Common myeloid progenitor, CD34-positive (primary cell): ENCODE measurements around the gene FER.

ENCODE experiments used
- CTCF ChIA-PET: fragments of 350-600 bp; sonication (Branson Sonifier 250); formaldehyde crosslinking; loops from one replicate; lab custom pipeline; 2021; ENCODE audit warnings: antibody characterized with exemption; lab: Charles Lee
- POLR2A ChIA-PET: fragments of 350-600 bp; sonication (Branson Sonifier 250); formaldehyde crosslinking; loops from one replicate; lab custom pipeline; 2021; ENCODE audit warnings: antibody characterized with exemption; lab: Charles Lee
- DNase-seq, 3 donors: peaks; one replicate each; pipeline versions ENCODE4 v3.0.0 to v3.0.0-alpha.2; 2013
- H3K27ac ChIP-seq, 2 experiments: 1 replicate in 1 of 2; 2 replicates in 1 of 2; pipeline ENCODE4 v1.7.0; 2013; ENCODE audit warnings: inconsistent platforms in 2 of 2, low read length in 2 of 2, mild to moderate bottlenecking in 2 of 2, low read depth in 1 of 2, moderate library complexity in 1 of 2; ENCODE audit not compliant: severe bottlenecking in 2 of 2, insufficient read depth in 1 of 2, poor library complexity in 1 of 2
- H3K27me3 ChIP-seq, 5 experiments: replicated peaks in 2 of 5; 1 replicate in 3 of 5; 2 replicates in 2 of 5; pipeline versions ENCODE4 v1.6.1 to v1.7.0; 2013; ENCODE audit warnings: low read length in 4 of 5, mild to moderate bottlenecking in 2 of 5, moderate library complexity in 2 of 5, inconsistent platforms in 1 of 5; ENCODE audit not compliant: insufficient read depth in 5 of 5, control insufficient read depth in 4 of 5
- H3K36me3 ChIP-seq, 4 experiments: 1 replicate in 2 of 4; 2 replicates in 2 of 4; pipeline versions ENCODE4 v1.6.1 to v1.7.0; 2013; ENCODE audit warnings: low read length in 3 of 4, control low read depth in 1 of 4, mild to moderate bottlenecking in 1 of 4; ENCODE audit not compliant: control insufficient read depth in 4 of 4, insufficient read depth in 4 of 4
- H3K4me1 ChIP-seq, 4 experiments: 1 replicate in 3 of 4; 2 replicates in 1 of 4; pipeline versions ENCODE4 v1.6.1 to v1.7.1; 2013; ENCODE audit warnings: low read length in 3 of 4, mild to moderate bottlenecking in 3 of 4, control low read depth in 1 of 4, inconsistent platforms in 1 of 4, moderate library complexity in 1 of 4; ENCODE audit not compliant: control insufficient read depth in 4 of 4, insufficient read depth in 4 of 4; ENCODE audit errors: control extremely low read depth in 1 of 4
- H3K4me3 ChIP-seq, 7 experiments: 1 replicate in 4 of 7; 2 replicates in 3 of 7; pipeline versions ENCODE4 v1.5.1 to v1.7.0; 2013; ENCODE audit warnings: mild to moderate bottlenecking in 7 of 7, low read length in 6 of 7, moderate library complexity in 6 of 7, inconsistent platforms in 2 of 7, low read depth in 2 of 7, control low read depth in 1 of 7; ENCODE audit not compliant: insufficient read depth in 4 of 7, control insufficient read depth in 1 of 7; ENCODE audit errors: extremely low read depth in 1 of 7
- H3K9me3 ChIP-seq, 5 experiments: 1 replicate in 4 of 5; 2 replicates in 1 of 5; pipeline versions ENCODE4 v1.6.1 to v1.7.1; 2013; ENCODE audit warnings: low read length in 4 of 5, mild to moderate bottlenecking in 2 of 5, inconsistent platforms in 1 of 5, low read depth in 1 of 5, moderate library complexity in 1 of 5; ENCODE audit not compliant: control insufficient read depth in 4 of 5, insufficient read depth in 2 of 5; ENCODE audit errors: control extremely low read depth in 1 of 5
- WGBS: methylation state at CpG from one replicate; pipeline ENCODE4 v1.1.5; 2013; ENCODE audit not compliant: insufficient coverage; 5-methylcytosine and 5-hydroxymethylcytosine counted together

The FER gene

DNA sequence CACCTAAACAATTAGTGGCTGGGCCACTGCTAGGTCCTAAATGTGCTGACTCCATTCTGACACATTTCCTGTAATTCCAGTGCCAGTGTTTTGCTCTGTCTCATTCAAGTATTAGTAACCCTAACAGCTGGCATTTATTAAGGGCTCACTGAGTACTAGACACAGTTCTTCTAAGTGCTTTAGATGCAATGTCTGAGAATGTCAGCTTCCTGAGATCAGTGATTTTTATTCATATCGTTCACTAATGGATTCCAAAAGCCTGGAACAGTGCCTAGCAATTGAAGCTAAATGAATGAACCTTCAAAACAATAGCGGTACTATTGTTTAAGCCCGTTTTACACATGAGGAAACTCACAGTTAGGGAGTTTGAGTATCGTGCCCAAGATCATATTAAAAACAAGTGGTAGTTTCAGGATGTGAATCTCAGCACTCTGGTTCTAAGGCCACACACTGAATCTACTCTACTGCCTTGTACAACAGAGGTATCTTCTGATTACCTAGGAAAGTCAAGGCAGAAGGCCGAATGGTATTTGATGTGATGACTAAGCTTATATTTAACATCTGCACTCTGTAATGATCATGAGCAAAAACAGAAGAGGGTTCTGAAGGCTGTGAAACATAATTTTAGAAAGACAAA lies 358.1 kb downstream of the FER start:
- no peaks in the 10 kb centered on the region for H3K36me3 ChIP-seq
- H3K27me3 ChIP-seq: no peaks in the 10 kb centered on the region
- H3K4me1 ChIP-seq: no peaks in the 10 kb centered on the region
- 97% methylated on average over 4 of the region's 5 CpGs for WGBS
- no peak for DNase-seq
- H3K9me3 ChIP-seq: peaks cover 0 to 1% (median 0%) of the 10 kb centered on the region in 5 experiments
- POLR2A ChIA-PET: interaction anchor here (0.6 kb wide), 1 partner anchor 687 kb away, joined by 3 read pairs; no protein-coding TSS in a partner anchor
- H3K27ac ChIP-seq: no peak overlapping the region
- no peak overlapping the region for H3K4me3 ChIP-seq
- CTCF ChIA-PET: no interaction called here

DNA sequence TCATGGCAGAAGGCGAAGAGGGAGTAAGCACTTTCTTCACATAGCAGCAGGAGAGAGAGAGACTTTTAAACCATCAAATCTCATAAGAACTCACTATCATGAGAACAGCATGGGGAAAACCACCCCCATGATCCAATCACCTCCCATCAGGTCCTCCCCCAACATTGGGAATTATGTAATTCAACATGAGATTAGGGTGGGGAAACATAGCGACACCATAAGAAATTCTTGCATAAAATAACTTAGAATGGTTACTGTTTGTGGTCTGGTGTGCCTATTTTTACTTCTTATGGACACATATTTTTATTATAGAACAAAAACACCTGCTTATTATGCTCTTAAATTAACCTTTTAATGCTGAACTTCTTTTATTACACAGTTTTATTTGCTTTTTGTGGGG lies 364.0 kb downstream of the FER start:
- no peak for DNase-seq
- H3K27me3 ChIP-seq: no peaks in the 10 kb centered on the region
- H3K4me1 ChIP-seq: no peaks in the 10 kb centered on the region
- WGBS: no CpG with 5 or more reads among the region's 2 CpGs
- H3K27ac ChIP-seq: no peak overlapping the region
- H3K9me3 ChIP-seq: peaks cover 0 to 1% (median 0%) of the 10 kb centered on the region in 5 experiments
- POLR2A ChIA-PET: no interaction called here
- CTCF ChIA-PET: no interaction called here
- H3K36me3 ChIP-seq: no peaks in the 10 kb centered on the region
- H3K4me3 ChIP-seq: no peak overlapping the region

DNA sequence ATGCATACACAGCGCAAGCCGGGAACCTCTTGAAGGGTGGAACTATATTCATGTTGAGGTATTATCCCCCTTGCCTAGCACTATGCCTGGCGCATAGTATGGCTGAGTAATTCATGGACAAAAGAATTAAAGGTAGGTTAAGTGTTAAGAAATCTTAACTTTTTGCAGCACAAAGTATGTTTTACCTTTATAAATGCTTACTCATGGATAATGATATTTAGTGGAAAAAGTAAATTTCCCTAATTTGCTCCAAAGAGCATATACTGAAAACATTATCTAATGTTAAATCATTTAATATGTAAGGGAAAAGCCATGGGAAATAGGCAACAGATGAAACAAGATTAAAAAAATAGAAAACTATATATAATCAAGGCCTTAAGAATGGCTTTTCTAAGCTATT lies 365.9 kb downstream of the FER start:
- 100% methylated on average over 2 of the region's 3 CpGs for WGBS
- Histone ChIP-seq H3K27me3 (no peaks in the 10 kb centered on the region), H3K4me3 (no peak overlapping the region), H3K9me3 (no peaks in the 10 kb centered on the region), H3K27ac (no peak overlapping the region), H3K36me3 (no peaks in the 10 kb centered on the region), H3K4me1 (no peaks in the 10 kb centered on the region)
- ChIA-PET POLR2A (no interaction called here), CTCF (no interaction called here)
- no peak for DNase-seq

DNA sequence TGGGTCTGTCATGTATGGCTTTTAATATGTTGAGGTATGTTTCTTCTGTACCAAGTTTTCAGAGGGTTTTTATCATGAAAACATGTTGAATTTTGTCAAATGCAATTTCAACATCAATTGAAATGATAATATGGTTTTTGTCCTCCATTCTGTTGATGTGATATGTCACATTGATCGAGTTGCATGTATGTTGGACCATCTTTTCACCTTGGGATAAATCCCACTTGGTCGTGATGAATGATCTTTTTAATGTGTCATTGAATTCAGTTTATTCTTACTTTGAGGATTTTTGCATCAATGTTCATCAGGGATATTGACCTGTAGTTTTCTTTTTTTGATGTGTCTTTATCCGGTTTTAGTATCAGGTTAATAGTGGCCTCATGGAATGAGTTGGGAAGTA lies 373.5 kb downstream of the FER start:
- Histone ChIP-seq H3K4me3 (no peak overlapping the region), H3K9me3 (peaks cover 0 to 8% (median 0%) of the 10 kb centered on the region in 5 experiments), H3K36me3 (no peaks in the 10 kb centered on the region), H3K27me3 (no peaks in the 10 kb centered on the region), H3K4me1 (no peaks in the 10 kb centered on the region), H3K27ac (no peak overlapping the region)
- DNase-seq: no peak
- 100% methylated on average over 1 of the region's 3 CpGs for WGBS
- CTCF ChIA-PET: no interaction called here
- POLR2A ChIA-PET: no interaction called here

DNA sequence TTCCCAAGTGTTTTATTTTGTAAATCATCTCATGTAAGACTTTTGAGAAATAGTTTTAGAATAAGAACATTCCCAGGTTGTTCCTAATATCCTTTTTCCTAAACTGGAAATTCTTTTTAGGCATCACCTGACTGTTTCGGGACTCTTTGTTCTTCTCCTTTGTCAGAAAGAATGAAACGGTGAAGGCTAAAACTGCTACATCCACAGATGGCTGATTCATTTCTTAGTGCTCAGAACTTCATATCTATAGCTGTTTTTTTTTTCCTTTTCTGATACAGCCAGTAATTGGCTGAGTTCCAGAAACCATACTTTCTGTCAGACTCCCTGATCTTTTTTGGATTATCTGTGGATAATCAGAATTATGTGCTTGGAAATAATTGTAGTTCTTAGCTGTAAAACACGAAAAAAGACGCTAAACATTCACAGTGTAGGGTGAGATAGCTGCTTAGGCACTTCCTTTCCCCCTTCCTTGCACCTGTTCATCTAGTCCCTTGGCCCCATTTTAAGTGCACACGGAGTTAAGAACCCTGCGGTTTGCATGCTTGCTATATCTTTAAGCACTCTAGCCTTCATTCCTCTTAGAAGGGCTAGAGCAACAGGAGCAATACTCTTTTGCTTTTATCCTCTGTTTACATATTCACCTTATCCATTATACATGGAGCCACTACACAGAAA lies 378.2 kb downstream of the FER start:
- no peak overlapping the region for H3K4me3 ChIP-seq
- H3K27me3 ChIP-seq: no peaks in the 10 kb centered on the region
- H3K9me3 ChIP-seq: peaks cover 0 to 3% (median 0%) of the 10 kb centered on the region in 5 experiments
- ChIA-PET CTCF (no interaction called here), POLR2A (no interaction called here)
- H3K36me3 ChIP-seq: no peaks in the 10 kb centered on the region
- no peak overlapping the region for H3K27ac ChIP-seq
- DNase-seq: no peak
- H3K4me1 ChIP-seq: no peaks in the 10 kb centered on the region
- WGBS: 93% methylated on average over 4 of the region's 6 CpGs

DNA sequence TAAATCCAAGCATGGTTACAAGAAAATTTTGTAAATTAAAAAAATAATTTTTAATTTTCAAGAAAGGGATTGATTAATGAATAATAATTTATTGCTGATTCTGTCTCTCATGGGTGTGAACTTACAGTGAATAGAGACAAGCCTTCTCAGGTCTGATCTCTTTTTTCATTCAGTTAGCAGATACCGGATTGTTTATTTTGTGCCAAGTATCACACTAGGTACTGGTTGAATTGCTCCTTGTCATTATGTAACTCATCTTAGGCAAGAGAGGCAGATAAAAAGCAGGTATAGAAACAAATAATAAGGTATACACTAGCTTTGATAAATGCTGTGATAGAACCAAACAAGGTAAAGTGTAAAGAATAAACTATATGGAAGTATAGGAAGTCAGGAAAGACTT lies 378.8 kb downstream of the FER start:
- H3K27me3 ChIP-seq: no peaks in the 10 kb centered on the region
- ChIA-PET CTCF (no interaction called here), POLR2A (no interaction called here)
- H3K9me3 ChIP-seq: no peaks in the 10 kb centered on the region
- no CpG with 5 or more reads among the region's 1 CpG for WGBS
- no peaks in the 10 kb centered on the region for H3K4me1 ChIP-seq
- H3K36me3 ChIP-seq: no peaks in the 10 kb centered on the region
- no peak for DNase-seq
- no peak overlapping the region for H3K27ac ChIP-seq
- H3K4me3 ChIP-seq: no peak overlapping the region

DNA sequence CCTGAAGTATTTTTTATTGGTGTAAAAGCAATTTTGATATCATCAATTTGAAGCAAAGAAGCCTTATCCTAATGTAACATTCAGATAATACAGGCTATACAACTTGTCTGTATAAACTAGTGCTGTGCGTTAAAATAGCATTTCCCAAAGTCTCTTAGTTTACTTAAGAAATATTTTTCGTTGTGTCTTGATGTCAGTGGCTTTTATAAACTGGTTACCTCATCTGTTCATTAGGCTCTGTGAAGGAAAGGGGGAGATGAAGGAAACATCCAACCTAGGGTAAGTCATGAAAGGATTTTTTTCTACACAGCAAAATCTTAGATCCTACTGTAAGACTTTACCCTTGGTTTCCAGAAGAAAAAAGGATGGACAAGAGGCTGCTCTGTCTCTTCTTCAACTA lies 389.2 kb downstream of the FER start:
- Histone ChIP-seq H3K27me3 (no peaks in the 10 kb centered on the region), H3K9me3 (no peaks in the 10 kb centered on the region), H3K36me3 (no peaks in the 10 kb centered on the region), H3K27ac (no peak overlapping the region), H3K4me3 (no peak overlapping the region), H3K4me1 (no peaks in the 10 kb centered on the region)
- CTCF ChIA-PET: no interaction called here
- 100% methylated on average over 1 of the region's 2 CpGs for WGBS
- no peak for DNase-seq
- POLR2A ChIA-PET: no interaction called here
